Measurements from ENCODE around the gene TAS2R41.

The TAS2R41 gene

DNA sequence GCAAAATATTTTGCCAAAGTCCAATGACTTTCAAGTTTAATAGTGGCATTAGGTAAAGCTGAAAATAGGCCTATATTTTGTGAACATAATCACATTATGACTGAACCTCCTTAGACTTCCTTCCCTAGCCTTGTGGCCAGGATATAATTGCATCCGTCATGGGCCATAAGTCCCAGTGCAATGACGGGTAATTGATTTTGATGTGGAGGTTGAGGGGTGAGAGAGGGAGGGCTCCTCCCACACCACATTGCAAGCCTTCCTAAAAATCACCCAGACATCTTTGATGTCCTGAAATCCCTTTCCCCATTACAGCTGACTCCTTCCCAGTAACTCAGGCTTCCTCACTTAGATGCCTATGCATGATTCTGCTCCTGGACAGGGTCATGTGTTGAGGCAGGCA, 25.6 kb downstream of the TAS2R41 start:
- Histone ChIP-seq H2AK5ac (ENCODE audit: low read length) (no peak overlapping the region), H3K14ac (ENCODE audit: low read length) (no peak overlapping the region), H3K79me1 (ENCODE audit: low read length) (peaks cover 3% of the 10 kb centered on the region), H3K36me3 (ENCODE audit: control insufficient read depth in 1 of 2, insufficient read depth in 2 of 2, low read length in 2 of 2) (no peaks in the 10 kb centered on the region), H3K4me3 (ENCODE audit: low read depth, low read length) (no peak overlapping the region), H3K23ac (ENCODE audit: low read length) (no peak overlapping the region), H2AFZ (ENCODE audit: insufficient read depth, low read length, poor library complexity) (no peak overlapping the region), H3K4me2 (ENCODE audit: low read length) (no peak overlapping the region), H3K4ac (ENCODE audit: low read depth, low read length) (no peak overlapping the region), H4K8ac (ENCODE audit: low read depth, low read length) (no peak overlapping the region), H2BK120ac (ENCODE audit: insufficient read depth, low read length, poor library complexity) (no peak overlapping the region), H4K91ac (ENCODE audit: low read depth, low read length) (no peak overlapping the region), H3K4me1 (ENCODE audit: control insufficient read depth in 1 of 2, insufficient read depth in 2 of 2, low read length in 2 of 2) (peaks cover 11 to 12% of the 10 kb centered on the region in 2 experiments), H2BK5ac (ENCODE audit: low read depth, low read length, poor library complexity) (no peak overlapping the region), H2BK12ac (ENCODE audit: low read length) (no peak overlapping the region), H3K9ac (ENCODE audit: low read length) (no peak overlapping the region), H3K27ac (ENCODE audit: low read depth, low read length) (no peak overlapping the region), H3K27me3 (ENCODE audit: insufficient read depth, low read length) (no peaks in the 10 kb centered on the region), H3K18ac (ENCODE audit: low read length) (no peak overlapping the region), H3K79me2 (ENCODE audit: control insufficient read depth, insufficient read depth, low read length, poor library complexity) (no peaks in the 10 kb centered on the region), H4K12ac (ENCODE audit: low read depth, low read length) (no peak overlapping the region), H3K9me3 (ENCODE audit: insufficient read depth, low read depth, low read length) (no peaks in the 10 kb centered on the region)
- no CpG with 5 or more reads among the region's 2 CpGs for WGBS (ENCODE audit: extremely low coverage, insufficient coverage, insufficient read length)
- no peak for DNase-seq

- Histone ChIP-seq H2BK12ac (ENCODE audit: low read length) (no peak overlapping the region), H2AK5ac (ENCODE audit: low read length) (no peak overlapping the region), H4K91ac (ENCODE audit: low read depth, low read length) (no peak overlapping the region), H3K14ac (ENCODE audit: low read length) (no peak overlapping the region), H3K9me3 (ENCODE audit: insufficient read depth, low read depth, low read length) (no peaks in the 10 kb centered on the region), H2AFZ (ENCODE audit: insufficient read depth, low read length, poor library complexity) (no peak overlapping the region), H3K27me3 (ENCODE audit: insufficient read depth, low read length) (no peaks in the 10 kb centered on the region), H4K8ac (ENCODE audit: low read depth, low read length) (no peak overlapping the region), H2BK120ac (ENCODE audit: insufficient read depth, low read length, poor library complexity) (no peak overlapping the region), H3K4me2 (ENCODE audit: low read length) (no peak overlapping the region), H3K23ac (ENCODE audit: low read length) (no peak overlapping the region), H3K4me1 (ENCODE audit: control insufficient read depth in 1 of 2, insufficient read depth in 2 of 2, low read length in 2 of 2) (peaks cover 7 to 8% of the 10 kb centered on the region in 2 experiments), H3K4ac (ENCODE audit: low read depth, low read length) (no peak overlapping the region), H3K27ac (ENCODE audit: low read depth, low read length) (no peak overlapping the region), H3K79me1 (ENCODE audit: low read length) (peaks cover 3% of the 10 kb centered on the region), H2BK5ac (ENCODE audit: low read depth, low read length, poor library complexity) (no peak overlapping the region), H3K18ac (ENCODE audit: low read length) (no peak overlapping the region), H3K36me3 (ENCODE audit: control insufficient read depth in 1 of 2, insufficient read depth in 2 of 2, low read length in 2 of 2) (no peaks in the 10 kb centered on the region), H3K4me3 (ENCODE audit: low read depth, low read length) (no peak overlapping the region), H3K9ac (ENCODE audit: low read length) (no peak overlapping the region), H4K12ac (ENCODE audit: low read depth, low read length) (no peak overlapping the region), H3K79me2 (ENCODE audit: control insufficient read depth, insufficient read depth, low read length, poor library complexity) (no peaks in the 10 kb centered on the region)
- DNase-seq, result no peak
- WGBS (ENCODE audit: extremely low coverage, insufficient coverage, insufficient read length), result no CpG with 5 or more reads among the region's 5 CpGs
Observed at GRCh38 chr7:143504215-143504936, 26.7 kb downstream of the TAS2R41 start.

- Histone ChIP-seq H3K27me3 (ENCODE audit: insufficient read depth, low read length) (no peaks in the 10 kb centered on the region), H3K23ac (ENCODE audit: low read length) (no peak overlapping the region), H2BK120ac (ENCODE audit: insufficient read depth, low read length, poor library complexity) (no peak overlapping the region), H4K91ac (ENCODE audit: low read depth, low read length) (no peak overlapping the region), H4K12ac (ENCODE audit: low read depth, low read length) (no peak overlapping the region), H3K36me3 (ENCODE audit: control insufficient read depth in 1 of 2, insufficient read depth in 2 of 2, low read length in 2 of 2) (no peaks in the 10 kb centered on the region), H3K79me2 (ENCODE audit: control insufficient read depth, insufficient read depth, low read length, poor library complexity) (no peaks in the 10 kb centered on the region), H3K9me3 (ENCODE audit: insufficient read depth, low read depth, low read length) (no peaks in the 10 kb centered on the region), H3K18ac (ENCODE audit: low read length) (no peak overlapping the region), H2BK12ac (ENCODE audit: low read length) (no peak overlapping the region), H3K9ac (ENCODE audit: low read length) (no peak overlapping the region), H3K4me1 (ENCODE audit: control insufficient read depth in 1 of 2, insufficient read depth in 2 of 2, low read length in 2 of 2) (peaks cover 2 to 3% of the 10 kb centered on the region in 2 experiments), H3K27ac (ENCODE audit: low read depth, low read length) (no peak overlapping the region), H3K14ac (ENCODE audit: low read length) (no peak overlapping the region), H4K8ac (ENCODE audit: low read depth, low read length) (no peak overlapping the region), H3K4me3 (ENCODE audit: low read depth, low read length) (no peak overlapping the region), H2AFZ (ENCODE audit: insufficient read depth, low read length, poor library complexity) (no peak overlapping the region), H2BK5ac (ENCODE audit: low read depth, low read length, poor library complexity) (no peak overlapping the region), H2AK5ac (ENCODE audit: low read length) (no peak overlapping the region), H3K79me1 (ENCODE audit: low read length) (no peaks in the 10 kb centered on the region), H3K4me2 (ENCODE audit: low read length) (no peak overlapping the region), H3K4ac (ENCODE audit: low read depth, low read length) (no peak overlapping the region)
- no peak for DNase-seq
Observed at GRCh38 chr7:143504937-143505297, 27.2 kb downstream of the TAS2R41 start.

- Histone ChIP-seq H2BK5ac (ENCODE audit: low read depth, low read length, poor library complexity) (no peak overlapping the region), H3K4me1 (ENCODE audit: control insufficient read depth in 1 of 2, insufficient read depth in 2 of 2, low read length in 2 of 2) (no peaks in the 10 kb centered on the region), H3K14ac (ENCODE audit: low read length) (no peak overlapping the region), H3K79me2 (ENCODE audit: control insufficient read depth, insufficient read depth, low read length, poor library complexity) (no peaks in the 10 kb centered on the region), H3K27ac (ENCODE audit: low read depth, low read length) (no peak overlapping the region), H3K4me3 (ENCODE audit: low read depth, low read length) (no peak overlapping the region), H3K4ac (ENCODE audit: low read depth, low read length) (no peak overlapping the region), H3K18ac (ENCODE audit: low read length) (no peak overlapping the region), H3K9me3 (ENCODE audit: insufficient read depth, low read depth, low read length) (no peaks in the 10 kb centered on the region), H3K36me3 (ENCODE audit: control insufficient read depth in 1 of 2, insufficient read depth in 2 of 2, low read length in 2 of 2) (no peaks in the 10 kb centered on the region), H3K9ac (ENCODE audit: low read length) (no peak overlapping the region), H4K8ac (ENCODE audit: low read depth, low read length) (no peak overlapping the region), H4K91ac (ENCODE audit: low read depth, low read length) (no peak overlapping the region), H2BK120ac (ENCODE audit: insufficient read depth, low read length, poor library complexity) (no peak overlapping the region), H2AFZ (ENCODE audit: insufficient read depth, low read length, poor library complexity) (no peak overlapping the region), H2AK5ac (ENCODE audit: low read length) (no peak overlapping the region), H4K12ac (ENCODE audit: low read depth, low read length) (no peak overlapping the region), H3K23ac (ENCODE audit: low read length) (no peak overlapping the region), H3K27me3 (ENCODE audit: insufficient read depth, low read length) (no peaks in the 10 kb centered on the region), H2BK12ac (ENCODE audit: low read length) (no peak overlapping the region), H3K79me1 (ENCODE audit: low read length) (no peaks in the 10 kb centered on the region), H3K4me2 (ENCODE audit: low read length) (no peak overlapping the region)
- no CpG with 5 or more reads among the region's 2 CpGs for WGBS (ENCODE audit: extremely low coverage, insufficient coverage, insufficient read length)
- no peak for DNase-seq
Observed at GRCh38 chr7:143505838-143506237, 28.2 kb downstream of the TAS2R41 start.

Data from trophoblast cell (in vitro differentiated cells and primary cell).